NOMO-1 (cell line): ENCODE results near the gene CYSLTR2.
"Not testable (repeated sequence)": the region's sequence is repeated elsewhere in the genome, so short reads cannot be mapped to it uniquely, and the experiment has no call there.

Experiments
- DNase-seq, 2 experiments: peaks; one replicate each; lab custom pipeline; 2025; ENCODE audit not compliant: unreplicated experiment in 2 of 2; lab: John Stamatoyannopoulos, UW

The CYSLTR2 gene

DNA sequence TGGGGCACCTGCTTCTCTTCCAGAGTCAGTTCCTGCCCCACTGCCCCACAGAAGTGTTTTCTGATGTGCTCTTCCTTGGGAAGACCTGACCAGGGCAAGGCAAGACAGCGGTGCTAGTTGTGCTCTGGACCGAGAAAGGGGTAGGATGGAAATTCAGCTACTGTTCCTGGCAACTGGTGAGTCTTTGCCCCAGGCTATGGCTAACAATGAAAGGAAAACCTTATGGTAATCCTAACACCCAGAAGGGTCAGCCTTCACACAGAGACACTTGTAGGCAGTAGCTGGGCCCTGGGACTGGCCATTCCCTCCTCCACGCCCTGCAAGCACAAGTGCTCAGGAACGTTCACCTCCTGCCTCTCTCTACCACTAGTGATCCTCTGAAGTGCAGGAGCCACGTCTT, 9.6 kb upstream of the CYSLTR2 start:
- DNase-seq, result no peak

DNA sequence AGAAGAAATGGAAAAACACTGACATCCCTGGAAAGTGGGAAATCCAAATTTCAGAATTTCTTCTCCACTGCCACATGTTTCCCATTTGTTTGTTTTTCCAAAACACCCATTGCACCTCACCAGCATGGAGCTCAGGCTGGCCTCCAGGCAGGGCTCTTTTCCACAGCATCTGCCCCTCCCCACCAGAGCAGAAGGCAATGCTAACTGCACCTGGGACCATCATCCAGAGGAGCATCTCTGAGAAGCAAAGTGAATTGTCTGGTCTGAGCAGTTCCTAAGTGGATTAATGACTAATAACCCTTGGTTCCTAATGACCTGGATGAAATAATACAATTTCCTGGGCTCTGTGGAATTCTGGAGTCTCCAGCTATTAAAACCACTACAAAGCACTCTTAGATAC, 8.8 kb upstream of the CYSLTR2 start:
- DNase-seq, result no peak

DNA sequence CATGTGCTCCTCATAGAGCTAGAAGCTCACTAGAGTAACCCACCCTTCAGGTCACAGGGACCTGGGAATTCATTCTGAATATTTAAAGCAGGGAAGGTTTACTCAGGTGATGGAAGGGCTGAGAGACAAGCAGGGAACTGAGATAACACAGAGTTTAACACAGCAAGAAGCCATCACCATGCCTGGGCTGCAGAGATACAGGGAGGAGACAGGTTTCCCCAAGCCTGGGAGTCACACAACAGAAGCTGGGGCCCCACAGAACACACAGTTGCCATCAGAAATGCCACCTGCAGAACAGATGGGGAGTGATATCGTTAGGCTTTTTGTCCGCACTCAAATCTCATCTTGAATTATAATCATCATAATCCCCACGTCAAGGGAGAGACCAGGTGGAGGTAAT, 7.9 kb upstream of the CYSLTR2 start:
- DNase-seq, result no peak

DNA sequence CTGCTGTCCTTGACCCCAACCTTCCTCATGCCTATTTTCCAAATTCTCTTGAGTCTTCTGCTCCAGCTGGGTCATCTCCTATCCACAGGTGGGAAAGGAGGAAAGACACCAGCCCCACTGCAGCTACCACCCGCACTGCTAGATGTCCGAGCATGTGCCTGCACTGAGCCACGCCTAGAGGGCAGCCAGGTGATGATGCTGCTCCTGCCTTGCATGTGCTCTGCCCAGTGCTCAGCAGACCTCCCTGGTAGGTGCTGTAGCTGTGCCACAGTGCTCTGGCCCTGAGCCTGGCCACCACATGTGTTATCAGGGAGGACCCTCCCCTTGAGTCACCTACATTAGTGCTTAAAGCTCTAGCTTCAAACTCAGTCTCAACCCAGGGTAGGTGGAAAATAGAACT, 6.9 kb upstream of the CYSLTR2 start:
- DNase-seq, result no peak

DNA sequence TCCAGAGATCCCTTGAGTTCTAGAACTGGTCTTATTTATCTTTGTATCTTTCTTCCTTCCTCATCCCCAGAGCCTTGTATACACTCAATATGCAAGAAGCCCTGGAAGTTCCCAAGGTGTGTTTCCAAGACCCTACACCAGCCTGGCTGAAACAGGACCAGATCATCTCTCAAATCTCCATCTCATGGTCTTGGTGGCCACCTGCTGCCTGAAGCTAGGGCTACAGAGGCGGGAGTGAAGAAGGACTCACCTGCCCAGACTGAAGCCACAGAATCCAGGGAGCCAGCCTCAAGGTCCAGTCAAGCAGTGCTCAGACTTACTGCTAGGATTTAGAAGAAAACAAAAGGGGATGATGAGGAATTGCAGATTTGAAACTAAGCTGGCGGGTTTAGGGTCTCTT, 6.1 kb upstream of the CYSLTR2 start:
- no peak for DNase-seq

GRCh38 chr13:48648446-48648845, 5.3 kb upstream of the CYSLTR2 start:
- DNase-seq, result no peak

- peak; percentile 11 to 20 for DNase-seq
Observed at GRCh38 chr13:48652851-48653471, 768 bp upstream of the CYSLTR2 start.

DNA sequence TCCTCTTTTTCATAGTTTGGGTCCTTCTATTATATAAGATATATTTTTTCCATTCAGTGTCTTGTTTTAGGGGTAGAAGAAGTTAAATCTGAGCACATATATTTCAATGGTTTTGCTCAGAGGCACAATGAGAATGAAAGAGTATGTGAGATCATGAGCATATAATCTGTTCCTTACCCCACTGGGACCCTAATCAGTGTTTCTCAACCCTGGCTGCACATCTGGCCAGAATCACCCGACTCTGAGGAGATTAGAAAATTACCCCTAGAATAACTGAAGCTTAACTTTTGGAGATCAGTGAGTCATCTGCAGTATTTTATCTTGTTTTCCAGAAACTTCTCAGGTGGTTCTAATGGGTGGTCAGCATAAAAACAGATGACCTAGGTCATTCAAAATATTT, 782 bp downstream of the CYSLTR2 start:
- no peak for DNase-seq

DNA sequence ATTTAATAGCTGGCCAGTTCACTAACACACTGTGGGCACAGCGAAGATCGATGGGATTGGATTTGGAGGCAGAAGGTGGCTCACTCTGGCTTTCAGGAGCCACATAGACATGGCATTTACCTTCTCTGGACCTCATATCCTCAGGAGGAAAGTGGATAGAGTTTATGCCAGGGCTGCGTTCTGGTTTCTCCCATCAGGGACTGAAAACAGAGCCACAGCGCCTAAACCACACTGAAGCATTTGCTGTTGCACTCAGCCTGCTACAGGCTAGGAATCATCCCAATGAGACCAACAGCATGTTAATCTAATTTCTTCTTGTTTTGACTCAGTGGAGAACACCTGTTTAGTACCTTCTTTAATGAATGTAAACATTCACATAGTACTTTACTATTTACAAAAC, 1.6 kb downstream of the CYSLTR2 start:
- no peak for DNase-seq

DNA sequence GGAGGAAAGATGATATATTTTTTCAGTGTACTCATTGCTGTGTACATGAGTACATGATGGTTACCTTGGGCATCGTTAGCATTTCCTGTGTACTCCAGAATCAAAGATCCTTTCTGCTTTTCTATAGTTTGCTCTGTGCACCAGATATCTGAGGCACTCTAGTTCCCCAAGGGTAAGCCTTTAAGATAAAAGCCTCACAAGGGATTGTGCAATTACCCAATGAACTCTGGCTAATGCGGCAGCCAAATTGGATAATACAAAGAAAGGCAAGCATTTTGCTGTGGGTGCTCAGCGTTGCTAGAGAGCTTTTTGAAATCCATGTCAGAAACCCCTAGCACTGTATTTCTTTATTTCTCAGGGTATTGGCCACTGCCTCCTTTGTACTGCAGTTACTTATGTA, 2.9 kb downstream of the CYSLTR2 start:
- DNase-seq, result peak; percentile 41 to 67

- peak; percentile 81 to 84 for DNase-seq
Observed at GRCh38 chr13:48660361-48661076, 6.8 kb downstream of the CYSLTR2 start.

- DNase-seq, result no peak
Observed at GRCh38 chr13:48661107-48661506, 7.4 kb downstream of the CYSLTR2 start.

- DNase-seq, result no peak
Observed at GRCh38 chr13:48662226-48662625, 8.5 kb downstream of the CYSLTR2 start.

DNA sequence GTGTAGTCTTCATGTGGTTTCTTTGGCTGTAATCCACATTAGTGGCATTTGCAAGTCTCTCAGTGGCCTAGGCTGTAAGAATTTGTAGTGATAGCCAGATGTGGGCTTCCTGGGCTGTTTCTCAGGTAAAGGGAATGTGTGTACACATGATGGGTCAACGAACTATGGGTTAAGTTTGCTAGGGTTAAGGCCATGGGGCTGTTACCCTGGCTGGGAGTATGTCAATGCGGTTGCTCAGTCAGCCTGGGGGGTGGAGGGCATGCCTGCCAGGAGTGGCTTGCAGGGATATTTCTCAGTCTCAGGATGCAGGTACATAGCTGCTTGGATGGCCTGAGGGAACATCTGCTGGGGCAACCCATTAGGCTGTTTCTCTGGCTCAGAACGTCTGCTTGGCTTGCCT, 13.4 kb downstream of the CYSLTR2 start:
- DNase-seq, result no peak

GRCh38 chr13:48671421-48671820, 17.7 kb downstream of the CYSLTR2 start:
- DNase-seq, result not testable (repeated sequence)

DNA sequence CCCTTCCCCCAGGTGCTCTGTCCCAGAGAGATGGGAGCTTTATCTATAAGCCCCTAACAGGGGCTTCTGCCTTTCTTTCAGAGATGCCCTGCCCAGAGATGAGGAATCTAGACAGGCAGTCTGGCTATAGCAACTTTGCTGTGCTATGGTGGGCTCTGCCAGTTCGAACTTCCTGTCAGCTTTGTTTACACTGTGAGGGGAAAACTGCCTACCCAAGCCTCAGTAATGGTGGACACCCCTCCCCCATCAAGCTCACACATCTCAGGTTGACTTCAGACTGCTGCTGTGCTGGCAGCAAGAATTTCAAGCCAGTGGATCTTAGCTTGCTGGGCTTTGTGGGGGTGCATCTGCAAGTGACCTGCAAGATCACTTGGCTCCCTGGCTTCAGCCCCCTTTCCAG, 21.5 kb downstream of the CYSLTR2 start:
- DNase-seq, result no peak

DNA sequence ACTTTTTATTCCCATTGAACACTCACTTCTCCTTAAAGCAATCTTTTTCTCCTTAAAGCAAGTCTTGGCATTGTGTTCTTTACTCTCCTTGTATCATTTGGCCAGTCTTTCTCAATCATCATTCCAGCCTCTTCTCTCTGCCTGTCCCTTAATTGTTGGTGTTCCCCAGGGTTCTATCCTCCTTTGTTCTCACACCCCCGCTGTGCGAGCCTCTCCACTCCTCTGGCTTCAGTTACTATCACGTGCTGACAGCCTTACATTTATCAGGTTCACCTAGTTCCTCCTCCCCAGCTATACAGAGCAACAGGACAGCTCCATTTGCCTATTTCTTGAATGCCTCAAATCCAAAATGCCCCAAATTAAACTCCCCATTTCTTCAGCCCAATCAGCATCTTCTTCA, 24.6 kb downstream of the CYSLTR2 start:
- DNase-seq, result no peak

DNA sequence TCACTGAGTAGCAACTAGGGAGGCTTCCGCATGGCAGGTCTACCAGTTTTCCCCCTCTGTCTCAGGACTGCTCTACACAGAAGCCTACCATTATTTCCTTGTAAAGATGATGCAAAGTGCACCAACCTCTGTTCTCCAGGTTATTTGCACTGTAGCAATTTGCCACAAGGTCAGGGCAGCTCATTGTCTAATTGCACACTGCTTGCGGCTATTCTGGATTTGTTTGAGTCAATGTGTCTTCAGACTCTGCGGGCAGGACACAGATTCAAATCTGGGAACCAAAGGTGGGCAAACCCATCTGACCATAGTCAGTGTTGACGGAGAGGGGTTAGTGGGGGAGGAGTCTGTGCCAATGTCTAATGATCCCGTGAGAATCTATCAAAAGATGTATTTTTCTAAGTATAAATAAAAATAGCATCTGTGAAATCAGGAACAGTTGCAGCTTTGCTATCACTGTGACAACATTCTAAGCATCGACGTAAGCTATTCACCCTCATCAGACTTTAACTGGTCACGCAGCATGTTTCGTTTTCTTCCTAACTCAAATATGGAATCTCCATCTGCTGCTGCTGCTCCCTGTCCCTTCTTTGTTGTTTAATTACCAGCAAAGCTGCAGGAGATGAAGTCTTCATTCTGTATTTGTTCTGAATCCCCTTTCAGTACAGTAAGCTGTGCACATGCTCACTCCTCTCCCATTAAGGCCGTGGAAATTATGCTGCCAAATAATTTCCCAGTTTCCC, 26.4 kb downstream of the CYSLTR2 start:
- no peak for DNase-seq

- peak; percentile 30 to 31 for DNase-seq
Observed at GRCh38 chr13:48680756-48681392, 27.1 kb downstream of the CYSLTR2 start.

GRCh38 chr13:48681905-48682304, 28.2 kb downstream of the CYSLTR2 start:
- DNase-seq, result no peak

GRCh38 chr13:48682436-48682835, 28.7 kb downstream of the CYSLTR2 start:
- DNase-seq, result peak; percentile 23 to 60
